Type B pancreatic cell (in vitro differentiated cells): ENCODE measurements around the gene FIGNL1. TPM values are rescaled to one million over a fixed set of nuclear protein-coding genes. Genes with fewer than 3 reads are reported as not detected.
"Not testable (repeated sequence)": the region's sequence is repeated elsewhere in the genome, so short reads cannot be mapped to it uniquely, and the experiment has no call there.

Experiments used
- DNase-seq: peaks from one replicate; pipeline ENCODE4 v3.0.0; 2021; ENCODE audit warnings: mixed read lengths; ENCODE audit not compliant: unreplicated experiment; ENCODE audit errors: extremely low spot score
- H3K27ac Mint-ChIP-seq: 2 replicates; pipeline ENCODE4 v1.8.0; 2021; ENCODE audit warnings: mild to moderate bottlenecking, mixed read lengths
- H3K27me3 Mint-ChIP-seq: 2 replicates; pipeline ENCODE4 v1.8.0; 2021; ENCODE audit warnings: mixed read lengths
- H3K36me3 Mint-ChIP-seq: 2 replicates; pipeline ENCODE4 v1.8.0; 2021; ENCODE audit warnings: mixed read lengths
- H3K4me1 Mint-ChIP-seq: one replicate; pipeline ENCODE4 v1.8.0; 2021; ENCODE audit warnings: mixed read lengths; ENCODE audit not compliant: unreplicated experiment
- H3K4me3 Mint-ChIP-seq: 2 replicates; pipeline ENCODE4 v1.8.0; 2021; ENCODE audit warnings: mild to moderate bottlenecking, mixed read lengths
- H3K9me3 Mint-ChIP-seq: 2 replicates; pipeline ENCODE4 v1.8.0; 2021; ENCODE audit warnings: mixed read lengths
- CTCF ChIP-seq: fragments of 200-600 bp; sonication (generic); conservative IDR thresholded peaks from 2 replicates; pipeline ENCODE4 v1.5.0; 2021; ENCODE audit warnings: antibody characterized with exemption, mild to moderate bottlenecking
- total RNA-seq: library from RNA; stranded (reverse); gene quantifications from 2 replicates; pipeline ENCODE4 v1.2.1, GENCODE V29; 2021; ENCODE audit warnings: low replicate concordance

FIGNL1 gene
- total RNA-seq, 1 donor from 2014 or later, result 28.6 TPM

GRCh38 chr7:50463035-50463434, 12.9 kb upstream of the FIGNL1 start:
- Mint-ChIP-seq H3K4me1 (no peaks in the 10 kb centered on the region), H3K4me3 (no peak overlapping the region), H3K27ac (no peak overlapping the region), H3K36me3 (no peaks in the 10 kb centered on the region), H3K9me3 (peaks cover under 1% of the 10 kb centered on the region), H3K27me3 (peaks cover 7% of the 10 kb centered on the region)
- DNase-seq, result no peak
- no peak for TF ChIP-seq CTCF

- no peak for TF ChIP-seq CTCF
- Mint-ChIP-seq H3K4me3 (no peak overlapping the region), H3K27me3 (peaks cover 4% of the 10 kb centered on the region), H3K36me3 (no peaks in the 10 kb centered on the region), H3K4me1 (no peaks in the 10 kb centered on the region), H3K27ac (no peak overlapping the region), H3K9me3 (peaks cover 5% of the 10 kb centered on the region)
- no peak for DNase-seq
Observed at GRCh38 chr7:50462361-50462760, 12.2 kb upstream of the FIGNL1 start.

GRCh38 chr7:50461695-50462094, 11.5 kb upstream of the FIGNL1 start:
- no peak for TF ChIP-seq CTCF
- DNase-seq, result no peak
- Mint-ChIP-seq H3K36me3 (no peaks in the 10 kb centered on the region), H3K4me3 (no peak overlapping the region), H3K9me3 (peaks cover 5% of the 10 kb centered on the region), H3K27ac (no peak overlapping the region), H3K4me1 (no peaks in the 10 kb centered on the region), H3K27me3 (peaks cover 4% of the 10 kb centered on the region)

GRCh38 chr7:50459183-50459582, 9.0 kb upstream of the FIGNL1 start:
- H3K27me3 Mint-ChIP-seq, result peaks cover 12% of the 10 kb centered on the region
- H3K4me1 Mint-ChIP-seq, DNase-seq, H3K9me3 Mint-ChIP-seq, H3K27ac Mint-ChIP-seq, H3K4me3 Mint-ChIP-seq, H3K36me3 Mint-ChIP-seq: not testable (repeated sequence)

GRCh38 chr7:50458651-50459050, 8.5 kb upstream of the FIGNL1 start:
- not testable (repeated sequence) for H3K4me1 Mint-ChIP-seq, H3K36me3 Mint-ChIP-seq, DNase-seq, H3K27ac Mint-ChIP-seq, H3K4me3 Mint-ChIP-seq, H3K9me3 Mint-ChIP-seq
- peaks cover 12% of the 10 kb centered on the region for H3K27me3 Mint-ChIP-seq

- no peak overlapping the region for H3K4me3 Mint-ChIP-seq
Observed at GRCh38 chr7:50456371-50457123, 6.4 kb upstream of the FIGNL1 start.

More at GRCh38 chr7:50456371-50457123, 6.4 kb upstream of the FIGNL1 start:
- Mint-ChIP-seq H3K4me1 (no peaks in the 10 kb centered on the region), H3K36me3 (no peaks in the 10 kb centered on the region), H3K27ac (no peak overlapping the region), H3K9me3 (peaks cover 5% of the 10 kb centered on the region), H3K27me3 (peaks cover 19% of the 10 kb centered on the region)
- no peak for TF ChIP-seq CTCF
- DNase-seq, result no peak
